Glomerular endothelial cell (primary cell): ENCODE measurements around the gene TSR3. TPM values are rescaled to one million over a fixed set of nuclear protein-coding genes. Genes with fewer than 3 reads are reported as not detected.

Experiments used
- DNase-seq: peaks from one replicate; pipeline ENCODE4 v3.0.0-alpha.2; 2011; ENCODE audit warnings: low read depth, low spot score; ENCODE audit errors: extremely low read depth
- total RNA-seq: library from RNA; depleted of rRNA; stranded (reverse); fragments of >200 nt; gene quantifications from 2 replicates; pipeline ENCODE4 v1.2.3, GENCODE V29; 2015

TSR3 gene
- total RNA-seq, 1 donor from 2014 or later: 119 TPM

DNA sequence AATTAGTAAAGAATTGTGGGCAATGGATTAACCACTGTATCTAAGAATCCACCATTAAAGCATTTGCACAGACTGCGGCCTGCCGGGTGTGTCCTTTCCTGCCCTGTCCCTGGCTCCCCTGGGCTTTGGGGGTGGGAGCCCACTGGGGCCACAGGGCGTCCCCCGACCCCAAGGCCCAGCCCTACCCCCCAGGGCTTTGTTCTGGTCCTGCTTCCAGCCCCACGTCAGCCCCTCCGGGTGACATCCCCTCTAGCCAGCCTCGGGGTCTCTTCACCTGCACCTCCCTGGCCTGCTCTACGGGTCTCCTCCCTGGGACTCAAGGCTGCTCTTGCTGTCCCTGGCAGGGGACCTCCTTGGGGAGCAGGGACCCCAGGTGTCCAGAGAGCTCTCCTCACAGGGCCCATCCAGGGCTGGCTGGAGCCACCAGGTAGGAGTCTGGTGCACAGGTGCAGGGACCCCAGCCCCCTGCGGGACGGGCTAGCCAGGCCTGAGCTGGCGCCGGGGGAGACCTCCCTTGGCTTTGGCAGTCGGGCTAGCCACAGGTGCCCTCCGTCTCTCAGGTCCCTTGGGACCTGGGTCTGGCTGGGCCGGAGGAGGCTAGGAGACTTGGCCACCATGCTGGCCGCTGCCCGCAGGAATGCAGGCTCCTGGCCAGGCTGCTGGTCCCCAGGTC is 24.6 kb downstream of the TSR3 start:
- no peak for DNase-seq

- no peak for DNase-seq
Measured at GRCh38 chr16:1326391-1326790, 25.3 kb downstream of the TSR3 start.

DNA sequence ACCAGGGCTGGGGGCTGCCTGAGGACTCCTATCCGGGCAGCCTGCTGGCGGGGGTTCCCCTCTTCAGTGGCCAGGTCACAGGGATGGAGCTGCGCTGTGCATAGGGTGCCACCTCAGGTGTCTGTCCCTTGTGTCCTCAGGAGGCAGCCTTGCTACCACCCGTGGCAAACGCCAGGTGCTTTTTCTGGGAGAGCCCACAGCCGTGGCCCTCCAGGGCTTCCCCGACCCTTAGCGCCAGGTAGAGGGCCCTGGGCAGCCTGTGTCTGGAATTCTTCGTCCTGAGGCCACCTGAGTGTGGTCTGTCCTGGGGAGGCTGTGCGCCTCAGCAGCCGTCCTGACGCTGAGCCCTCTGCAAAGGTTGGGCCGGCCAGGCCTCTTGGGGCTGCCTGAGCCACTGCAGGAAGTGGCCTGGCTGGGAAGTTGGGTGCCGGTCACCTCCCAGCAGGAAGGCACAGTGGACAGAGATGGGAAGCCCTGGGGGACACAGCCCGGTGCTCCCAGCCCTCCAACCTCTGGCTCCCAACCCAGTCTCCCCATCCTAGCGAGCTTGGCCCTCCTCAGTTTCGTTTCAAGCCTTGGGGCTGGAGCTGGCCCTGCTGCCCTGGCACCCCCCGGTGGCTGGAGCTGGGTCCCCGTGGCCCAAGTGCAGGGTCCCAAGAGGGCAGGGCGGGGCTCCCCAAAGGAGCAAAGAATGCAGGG is 25.9 kb downstream of the TSR3 start:
- no peak for DNase-seq

- no peak for DNase-seq
Measured at GRCh38 chr16:1325261-1325660, 26.4 kb downstream of the TSR3 start.

GRCh38 chr16:1324286-1324826 is 27.3 kb downstream of the TSR3 start:
- no peak for DNase-seq

DNA sequence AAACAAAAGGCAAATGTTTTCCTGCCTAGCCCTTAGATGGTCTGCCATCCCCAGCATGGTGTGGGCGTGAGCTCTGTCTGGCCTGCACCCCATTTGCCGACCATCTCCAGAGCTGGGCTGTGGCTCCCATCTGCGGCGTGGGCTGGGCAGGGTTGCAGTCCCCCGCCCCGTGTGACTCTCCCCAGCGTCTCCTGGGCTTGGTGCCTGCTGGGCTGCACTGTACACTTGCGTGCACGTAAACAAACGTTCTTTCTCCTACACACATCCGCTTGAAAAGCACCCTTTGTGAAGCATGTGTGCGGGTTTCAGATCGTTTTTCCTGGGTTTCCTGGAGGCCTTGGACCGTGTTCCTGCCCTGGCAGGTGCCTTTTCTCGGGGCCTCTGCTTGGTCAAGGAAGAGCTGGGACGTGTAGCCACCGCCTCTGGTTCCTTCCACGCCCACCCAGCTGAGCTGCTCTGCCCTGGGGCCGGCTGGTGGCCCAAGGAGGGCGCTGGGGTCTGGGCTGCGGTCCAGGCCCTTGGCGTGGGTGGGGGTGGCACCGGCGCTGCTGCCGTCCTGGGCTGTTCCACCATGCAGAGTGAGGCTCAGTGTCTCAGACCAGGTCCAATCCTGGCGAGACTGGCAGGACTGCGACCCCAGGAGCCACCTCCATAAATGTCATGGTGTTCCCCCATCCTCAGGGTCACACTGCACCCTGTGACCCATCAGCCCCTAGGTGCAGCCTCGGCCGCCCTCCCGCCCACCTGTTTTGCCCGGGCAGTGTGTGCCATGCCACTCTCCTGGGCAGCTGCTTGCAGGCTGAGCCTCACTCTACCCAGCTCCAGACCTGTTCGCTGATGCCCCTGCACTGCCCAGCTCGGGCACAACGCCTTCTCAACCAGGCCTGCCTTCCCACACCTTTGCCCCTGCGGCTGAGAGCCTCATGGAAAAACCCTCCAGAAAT is 28.1 kb downstream of the TSR3 start:
- no peak for DNase-seq

GRCh38 chr16:1322407-1322806 is 29.3 kb downstream of the TSR3 start:
- DNase-seq: no peak

DNA sequence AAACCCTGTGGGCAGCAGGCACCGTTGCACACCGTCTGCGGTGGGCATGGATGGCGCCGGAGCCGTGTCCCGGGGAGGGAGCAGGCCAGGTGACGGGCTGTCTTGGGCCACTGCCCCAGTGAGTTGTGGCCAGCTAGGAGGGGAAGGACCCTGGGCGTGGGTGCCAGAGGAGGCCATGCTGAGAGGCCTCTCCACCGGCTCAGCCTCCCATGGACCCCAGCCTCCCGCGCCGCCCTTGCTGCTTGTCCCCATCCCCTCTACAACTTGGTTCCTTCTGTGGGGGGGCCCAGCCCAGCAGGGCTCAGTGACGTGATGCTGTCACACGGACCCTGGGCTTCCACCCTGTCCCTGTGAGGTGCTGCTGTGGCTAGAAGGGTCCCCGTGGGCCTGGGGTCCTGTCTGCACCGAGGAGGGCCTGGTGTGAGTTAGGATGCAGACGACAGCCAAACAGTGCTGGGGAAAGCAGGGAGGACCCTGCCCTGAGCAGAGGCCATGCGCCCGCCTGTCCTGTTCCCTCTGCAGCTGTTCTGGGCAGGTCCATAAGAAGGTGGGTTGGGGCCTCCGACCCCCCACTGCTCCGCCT is 30.9 kb downstream of the TSR3 start:
- DNase-seq: no peak

DNA sequence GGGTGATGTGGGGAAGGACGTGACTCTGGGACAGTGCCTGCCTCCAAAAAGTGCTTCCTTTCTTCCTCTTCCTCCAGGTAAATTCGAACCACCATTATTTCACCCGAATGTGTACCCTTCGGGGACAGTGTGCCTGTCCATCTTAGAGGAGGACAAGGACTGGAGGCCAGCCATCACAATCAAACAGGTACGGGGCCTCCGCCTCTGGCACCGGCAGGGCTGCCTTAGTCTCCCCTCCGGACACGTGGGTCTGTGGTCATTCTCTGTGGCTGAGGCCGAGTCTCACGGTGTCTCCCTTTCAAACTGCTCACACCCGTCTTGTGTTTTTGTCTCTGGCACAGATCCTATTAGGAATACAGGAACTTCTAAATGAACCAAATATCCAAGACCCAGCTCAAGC is 31.6 kb downstream of the TSR3 start:
- DNase-seq: no peak

DNA sequence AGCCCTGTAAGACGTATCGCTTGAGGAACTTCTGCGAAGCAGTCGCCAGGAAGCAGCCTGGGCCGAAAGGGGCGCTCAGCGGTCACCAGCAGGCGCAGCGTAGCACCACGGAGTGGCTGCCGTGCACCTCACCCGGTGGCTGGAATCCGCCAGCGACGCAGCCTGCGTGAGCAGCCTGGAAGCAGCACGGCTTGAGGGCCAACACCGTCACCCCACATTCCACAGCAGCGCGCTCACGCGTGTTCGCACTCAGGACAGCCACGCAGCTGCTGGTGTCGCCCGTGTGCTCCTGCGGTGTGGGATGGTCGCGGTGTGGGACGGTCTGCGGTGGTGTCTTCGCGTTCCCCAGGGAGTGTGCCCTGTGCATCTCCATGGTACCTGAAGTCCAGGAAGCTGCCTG is 32.6 kb downstream of the TSR3 start:
- no peak for DNase-seq

- DNase-seq: no peak
Measured at GRCh38 chr16:1318268-1318545, 33.5 kb downstream of the TSR3 start.

DNA sequence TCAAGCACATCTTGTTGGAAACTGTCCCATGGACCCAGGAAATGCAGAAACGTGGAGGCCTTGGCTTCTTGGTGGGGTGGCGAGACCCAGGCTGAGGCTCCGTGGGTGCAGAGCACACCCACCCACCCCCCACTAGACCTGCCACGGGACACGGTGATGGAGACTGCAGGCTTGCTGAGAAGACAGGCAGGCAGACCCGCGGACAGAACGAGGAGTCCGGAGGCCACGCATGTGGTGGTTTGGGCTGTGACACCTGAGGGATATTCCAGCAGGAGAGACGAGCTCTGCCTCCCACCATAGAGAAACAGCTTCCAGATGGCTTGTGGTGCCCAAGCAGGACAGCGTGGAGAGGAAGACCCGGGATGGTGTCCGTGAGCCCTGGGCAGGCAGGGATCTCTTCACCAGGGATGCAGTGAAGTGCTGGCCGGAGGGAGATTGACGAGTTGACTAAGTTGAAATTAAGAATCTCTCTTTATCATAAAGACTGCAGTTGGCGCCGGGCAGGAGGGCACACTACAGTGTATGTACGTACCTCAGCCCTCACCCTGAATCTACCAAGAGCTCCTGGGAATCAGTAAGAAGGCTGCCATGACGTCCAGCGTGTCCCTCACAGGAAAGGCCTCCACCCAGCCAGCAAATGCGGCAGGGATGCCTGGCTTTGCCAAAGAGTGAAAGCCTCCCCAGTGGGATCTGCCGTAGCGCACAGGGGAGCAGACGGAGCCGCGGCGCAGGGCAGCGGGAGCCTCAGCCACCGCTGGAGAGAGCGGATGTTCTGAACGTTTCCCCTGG is 34.0 kb downstream of the TSR3 start:
- DNase-seq: no peak

DNA sequence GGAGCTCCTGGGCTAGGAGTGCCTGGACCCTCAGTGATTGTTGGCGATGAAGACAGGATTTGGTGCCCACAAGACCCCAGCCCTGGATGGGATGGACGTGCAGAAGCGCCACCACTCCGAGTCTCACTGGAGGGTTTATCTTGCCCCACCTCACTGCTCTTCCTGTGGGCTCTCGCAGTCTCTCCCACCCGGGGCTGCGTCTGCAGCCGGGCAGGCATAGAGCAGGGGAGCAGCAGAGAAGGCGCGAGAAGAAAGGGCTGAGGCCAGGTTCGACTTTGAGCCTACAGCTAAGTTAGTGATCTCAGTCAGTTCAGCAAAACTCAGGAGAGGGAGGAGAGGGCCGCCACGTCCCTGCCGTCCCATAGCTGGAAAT is 35.7 kb downstream of the TSR3 start:
- no peak for DNase-seq

GRCh38 chr16:1315081-1316032 is 36.3 kb downstream of the TSR3 start:
- DNase-seq: no peak

- no peak for DNase-seq
Measured at GRCh38 chr16:1314399-1315068, 37.1 kb downstream of the TSR3 start.

GRCh38 chr16:1313721-1314369 is 37.8 kb downstream of the TSR3 start:
- no peak for DNase-seq

DNA sequence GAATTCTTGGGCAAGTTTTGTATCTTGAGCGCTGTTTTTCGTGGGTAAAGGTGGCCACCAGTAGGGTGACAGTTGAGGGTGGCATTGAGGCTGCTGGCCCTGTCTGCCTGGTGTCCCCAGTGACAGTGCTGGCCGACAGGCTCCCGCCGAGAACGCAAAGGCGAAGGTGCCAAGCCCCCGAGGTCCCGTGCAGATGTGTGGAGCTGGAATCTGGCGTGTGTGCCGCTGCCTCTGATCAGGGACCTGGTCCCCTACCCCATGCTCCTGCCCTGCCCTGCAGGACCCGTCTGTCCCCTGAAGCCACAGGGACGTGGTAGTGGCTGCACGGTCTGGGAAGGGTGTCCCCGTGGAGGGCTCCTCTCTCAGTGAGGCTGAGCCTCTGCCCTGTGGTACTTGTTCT is 38.8 kb downstream of the TSR3 start:
- no peak for DNase-seq

DNA sequence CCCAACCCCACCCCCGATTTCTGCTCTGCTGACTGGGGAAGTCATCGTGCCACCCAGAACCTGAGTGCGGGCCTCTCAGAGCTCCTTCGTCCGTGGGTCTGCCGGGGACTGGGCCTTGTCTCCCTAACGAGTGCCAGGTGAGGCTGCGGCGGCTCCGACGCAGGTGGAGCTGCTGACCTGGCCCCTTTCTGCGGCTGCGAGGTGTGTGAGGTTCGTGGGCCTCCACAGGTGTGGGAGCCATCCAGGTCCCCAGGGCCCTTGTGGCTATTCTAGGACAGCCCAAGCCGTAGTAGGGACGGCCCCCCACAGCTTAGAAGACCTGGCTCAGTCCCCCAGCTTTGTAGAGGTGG is 39.2 kb downstream of the TSR3 start:
- no peak for DNase-seq
